ENCODE data around the gene BICRAL. TPM values are rescaled to one million over a fixed set of nuclear protein-coding genes. Genes with fewer than 3 reads are reported as not detected.
"Not testable (repeated sequence)": the region's sequence is repeated elsewhere in the genome, so short reads cannot be mapped to it uniquely, and the experiment has no call there.

Gene BICRAL
- total and polyA plus RNA-seq, 8 donors, result 2.8 to 23.2 (median 7.0) TPM

- H3K9me3 ChIP-seq, result no peaks in the 10 kb centered on the region
- TF ChIP-seq POLR2AphosphoS5 (IDR thresholded peaks at IDR 0.05) (no peak), EP300 (IDR thresholded peaks at IDR 0.05) (no peak), POLR2A (IDR thresholded peaks at IDR 0.05) (no peak)
- TF ChIP-seq, protein P1, sequence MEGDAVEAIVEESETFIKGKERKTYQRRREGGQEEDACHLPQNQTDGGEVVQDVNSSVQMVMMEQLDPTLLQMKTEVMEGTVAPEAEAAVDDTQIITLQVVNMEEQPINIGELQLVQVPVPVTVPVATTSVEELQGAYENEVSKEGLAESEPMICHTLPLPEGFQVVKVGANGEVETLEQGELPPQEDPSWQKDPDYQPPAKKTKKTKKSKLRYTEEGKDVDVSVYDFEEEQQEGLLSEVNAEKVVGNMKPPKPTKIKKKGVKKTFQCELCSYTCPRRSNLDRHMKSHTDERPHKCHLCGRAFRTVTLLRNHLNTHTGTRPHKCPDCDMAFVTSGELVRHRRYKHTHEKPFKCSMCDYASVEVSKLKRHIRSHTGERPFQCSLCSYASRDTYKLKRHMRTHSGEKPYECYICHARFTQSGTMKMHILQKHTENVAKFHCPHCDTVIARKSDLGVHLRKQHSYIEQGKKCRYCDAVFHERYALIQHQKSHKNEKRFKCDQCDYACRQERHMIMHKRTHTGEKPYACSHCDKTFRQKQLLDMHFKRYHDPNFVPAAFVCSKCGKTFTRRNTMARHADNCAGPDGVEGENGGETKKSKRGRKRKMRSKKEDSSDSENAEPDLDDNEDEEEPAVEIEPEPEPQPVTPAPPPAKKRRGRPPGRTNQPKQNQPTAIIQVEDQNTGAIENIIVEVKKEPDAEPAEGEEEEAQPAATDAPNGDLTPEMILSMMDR (IDR thresholded peaks at IDR 0.05), result no peak
- H3K27me3 ChIP-seq, result no peaks in the 10 kb centered on the region
- intact Hi-C loops (cut with DNase I; ENCODE audit: low total_unique reads), result no loop called here
- no peak for DNase-seq
- H3K27ac ChIP-seq, result no peak overlapping the region
- 38 to 57% (median 48%) methylated on average over 2 of the region's 2 CpGs for WGBS, 5 donors
- no peak overlapping the region for H3K4me3 ChIP-seq
- peaks cover 0 to 23% (median 14%) of the 10 kb centered on the region in 4 donors for H3K36me3 ChIP-seq
- peaks cover 0 to 8% (median 4%) of the 10 kb centered on the region in 4 donors for H3K4me1 ChIP-seq
Measured at GRCh38 chr6:42873313-42873712, 91.5 kb downstream of the BICRAL start.

DNA sequence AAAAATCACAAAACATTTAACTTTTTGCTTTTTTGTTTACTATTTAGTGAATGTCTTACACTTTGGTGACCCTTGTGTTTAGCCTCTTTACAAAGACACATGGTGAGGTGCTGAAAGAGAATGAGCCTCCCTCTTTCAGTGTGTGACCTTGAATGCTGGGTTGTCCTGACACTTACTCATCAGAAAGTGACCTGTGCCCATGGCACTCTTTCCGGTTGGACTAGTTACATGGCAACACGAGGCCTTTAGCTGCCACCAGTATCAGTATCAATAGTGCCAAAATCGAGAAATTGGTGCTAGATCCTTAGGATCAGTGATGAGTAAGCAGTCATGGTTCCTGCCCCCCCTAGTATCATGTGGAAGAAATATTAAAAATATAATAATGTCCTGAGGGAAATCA, 95.8 kb downstream of the BICRAL start:
- 46 to 76% (median 66%) methylated on average over 3 of the region's 3 CpGs for WGBS, 5 donors
- peak overlapping the region in 3 of 5 donors; percentile 18 to 23 (median 22) for H3K27ac ChIP-seq
- peaks cover 0 to 20% (median 16%) of the 10 kb centered on the region in 4 donors for H3K36me3 ChIP-seq
- H3K9me3 ChIP-seq, result no peaks in the 10 kb centered on the region
- no peak for DNase-seq
- H3K4me3 ChIP-seq, result no peak overlapping the region
- no peaks in the 10 kb centered on the region for H3K27me3 ChIP-seq
- peaks cover 19 to 40% (median 35%) of the 10 kb centered on the region in 4 donors for H3K4me1 ChIP-seq
- intact Hi-C loops (cut with DNase I; ENCODE audit: low total_unique reads), result loop anchor here (5.0 kb wide), 1 partner anchor 220 kb away; no protein-coding TSS in a partner anchor
- TF ChIP-seq EP300 (IDR thresholded peaks at IDR 0.05) (no peak), POLR2A (IDR thresholded peaks at IDR 0.05) (no peak), POLR2AphosphoS5 (IDR thresholded peaks at IDR 0.05) (no peak)
- TF ChIP-seq, protein P1 (IDR thresholded peaks at IDR 0.05), result no peak

DNA sequence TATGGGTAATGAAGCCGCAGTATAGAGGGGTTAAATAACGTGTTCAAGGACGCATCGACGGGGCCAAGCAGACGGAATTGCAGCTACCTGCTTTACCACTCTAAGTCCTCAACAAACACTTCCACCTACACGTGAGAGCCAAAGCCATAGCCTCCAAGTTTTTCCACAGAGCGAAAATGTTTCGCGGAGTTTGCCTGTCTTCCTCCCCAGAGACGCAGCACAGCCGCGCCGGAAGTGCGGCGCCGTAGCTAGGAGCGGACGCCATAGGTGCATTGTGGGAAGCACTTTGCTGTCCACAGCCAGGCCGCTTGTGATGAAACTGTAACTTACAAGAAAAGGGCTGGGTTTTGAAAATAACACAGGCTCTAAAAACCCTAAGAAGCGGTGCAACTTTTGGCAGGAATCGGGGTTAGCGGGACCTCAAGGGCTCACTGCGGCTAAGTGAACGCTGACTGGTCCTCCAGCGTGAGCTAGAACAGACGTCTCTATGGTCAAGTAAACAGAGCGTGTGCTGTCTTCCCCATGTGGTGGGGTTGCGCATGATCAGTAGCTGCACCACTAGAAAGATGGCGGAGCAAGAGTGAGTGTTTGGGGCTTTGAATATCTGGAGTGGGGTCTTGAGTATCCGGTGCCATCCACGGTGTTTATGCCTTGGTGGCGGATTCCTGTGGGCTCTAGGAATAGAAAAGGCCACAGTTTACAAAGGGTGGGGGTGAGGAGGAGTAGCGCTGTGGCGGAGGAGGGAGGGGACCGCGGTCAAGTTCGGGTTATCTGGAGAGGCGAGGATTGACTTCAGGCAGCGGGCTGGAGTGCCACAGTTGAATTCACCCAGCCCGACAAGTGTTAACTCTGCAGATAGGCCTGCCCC, 97.8 kb downstream of the BICRAL start, which contains the start of gene RPL7L1:
TSS of gene RPL7L1 (plus strand) at position 245 of the 868 bp plus-strand sequence. CDS start at position 540, 295 bp downstream.
- WGBS, 5 donors, result 0 to 2% (median 0%) methylated on average over 28 to 41 of the region's 41 CpGs
- H3K27me3 ChIP-seq, result no peaks in the 10 kb centered on the region
- H3K9me3 ChIP-seq, result no peaks in the 10 kb centered on the region
- DNase-seq, result peak; percentile 82 to 95
- intact Hi-C loops (cut with DNase I; ENCODE audit: low total_unique reads), result loop anchor here (5.0 kb wide), 1 partner anchor 222 kb away; no protein-coding TSS in a partner anchor
- H3K36me3 ChIP-seq, result peaks cover 17 to 39% (median 36%) of the 10 kb centered on the region in 4 donors
- peak in 1 of 4 donors; percentile 28 for TF ChIP-seq POLR2A (IDR thresholded peaks at IDR 0.05)
- peak; percentile 42 to 78 (median 76) for TF ChIP-seq POLR2AphosphoS5 (IDR thresholded peaks at IDR 0.05)
- TF ChIP-seq EP300 (IDR thresholded peaks at IDR 0.05), result no peak
- TF ChIP-seq, protein P1 (IDR thresholded peaks at IDR 0.05), result peak in 2 of 7 experiments; percentile 26 to 40
- peak within 1 kb of the TSS; percentile 85 to 96 (median 94) for H3K27ac ChIP-seq
- peaks cover 24 to 46% (median 38%) of the 10 kb centered on the region in 4 donors for H3K4me1 ChIP-seq
- H3K4me3 ChIP-seq, result peak within 1 kb of the TSS; percentile 65 to 85 (median 77)

- intact Hi-C loops (cut with DNase I; ENCODE audit: low total_unique reads); H3K9me3 ChIP-seq; DNase-seq; H3K27me3 ChIP-seq: not testable (repeated sequence)
- WGBS, 5 donors, result 3 to 9% (median 6%) methylated on average over 25 of the region's 25 CpGs
- peak overlapping the region; percentile 85 to 96 (median 94) for H3K27ac ChIP-seq
- peak overlapping the region; percentile 65 to 85 (median 77) for H3K4me3 ChIP-seq
- H3K4me1 ChIP-seq, result peaks cover 24 to 46% (median 38%) of the 10 kb centered on the region in 4 donors
- peaks cover 24 to 46% (median 43%) of the 10 kb centered on the region in 4 donors for H3K36me3 ChIP-seq
Measured at GRCh38 chr6:42880240-42880817, 98.5 kb downstream of the BICRAL start.

GRCh38 chr6:42880871-42881270, 99.0 kb downstream of the BICRAL start:
- Histone ChIP-seq H3K36me3 (peaks cover 30 to 51% (median 48%) of the 10 kb centered on the region in 4 donors), H3K4me1 (peaks cover 24 to 46% (median 38%) of the 10 kb centered on the region in 4 donors), H3K27ac (peak overlapping the region; percentile 34 to 96 (median 94)), H3K4me3 (peak overlapping the region; percentile 65 to 85 (median 77))
- H3K9me3 ChIP-seq; DNase-seq; H3K27me3 ChIP-seq; intact Hi-C loops (cut with DNase I; ENCODE audit: low total_unique reads): not testable (repeated sequence)
- WGBS, 5 donors, result 65 to 76% (median 70%) methylated on average over 12 of the region's 12 CpGs

Measured in stomach (tissue), 9 donors.